Superior temporal gyrus (tissue), 1 donor: ENCODE data around the gene GLRX2.
"Not testable (repeated sequence)": the region's sequence is repeated elsewhere in the genome, so short reads cannot be mapped to it uniquely, and the experiment has no call there.

Experiments used
- DNase-seq: peaks from one replicate; pipeline ENCODE4 v3.0.0-alpha.2; 2016; ENCODE audit errors: extremely low spot score

Gene GLRX2

GRCh38 chr1:193062698-193063463 is 42.3 kb downstream of the GLRX2 start:
- DNase-seq = no peak

- no peak for DNase-seq
Measured at GRCh38 chr1:193060938-193061337, 44.3 kb downstream of the GLRX2 start.

GRCh38 chr1:193060406-193060805 is 44.8 kb downstream of the GLRX2 start:
- no peak for DNase-seq

GRCh38 chr1:193060115-193060403 is 45.2 kb downstream of the GLRX2 start:
- no peak for DNase-seq

GRCh38 chr1:193059282-193060114 is 45.7 kb downstream of the GLRX2 start, which contains the start of the genes RO60 and UCHL5:
TSS of gene RO60 (plus strand) at chr1:193059612. CDS start at chr1:193069055, 9,443 bp downstream.
TSS of gene UCHL5 (minus strand) at chr1:193059360. CDS start at chr1:193059260, 100 bp downstream.
- DNase-seq = peak; percentile 99

GRCh38 chr1:193058529-193059281 is 46.5 kb downstream of the GLRX2 start:
- DNase-seq = peak; percentile 12

GRCh38 chr1:193054169-193054675 is 51.0 kb downstream of the GLRX2 start:
- DNase-seq = no peak

- not testable (repeated sequence) for DNase-seq
Measured at GRCh38 chr1:193048913-193049312, 56.3 kb downstream of the GLRX2 start.
